Right forelimb (tissue), 1 donor: ENCODE measurements around the gene RHBDD3.
"Not testable (repeated sequence)": the region's sequence is repeated elsewhere in the genome, so short reads cannot be mapped to it uniquely, and the experiment has no call there.

Experiments
- DNase-seq: peaks from one replicate; pipeline ENCODE4 v3.0.0-alpha.2; 2018

Gene RHBDD3

DNA sequence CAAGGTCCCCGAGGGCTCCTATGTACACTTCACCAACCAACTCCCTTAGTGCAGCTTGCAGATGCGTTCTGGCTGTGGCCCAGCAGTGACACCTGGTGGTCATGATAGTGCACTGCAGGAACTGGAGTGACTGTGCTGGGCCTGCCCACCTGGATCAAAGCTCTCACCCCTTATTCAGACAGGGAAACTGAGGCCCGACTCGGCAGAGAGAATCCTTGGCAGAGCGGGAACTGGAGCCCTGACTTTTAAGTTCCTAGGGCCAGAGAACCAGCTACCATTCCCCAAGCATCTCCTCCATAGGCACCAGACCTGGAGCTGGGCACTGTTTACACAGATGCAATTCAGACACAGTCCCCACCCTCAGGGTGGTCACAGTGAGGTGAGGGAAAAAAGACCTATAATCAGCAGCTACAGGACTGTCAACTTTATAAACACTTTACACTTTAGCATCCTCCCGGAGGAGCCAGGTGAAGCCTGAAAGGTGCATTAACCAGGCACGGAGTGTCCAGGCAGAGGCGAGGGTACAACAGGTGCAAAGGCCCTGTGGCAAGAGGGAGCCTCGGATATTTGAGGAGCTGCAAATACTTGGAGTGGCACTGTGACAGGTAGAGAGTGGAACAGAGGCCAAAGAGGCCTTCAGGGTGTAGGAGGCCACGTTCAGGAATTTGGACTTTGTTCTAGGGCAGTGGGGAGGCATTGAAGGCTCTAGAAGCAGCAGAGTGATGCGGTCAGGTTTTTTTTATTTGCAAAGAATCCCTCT lies 22.0 kb downstream of the RHBDD3 start:
- DNase-seq = peak; percentile 81

- DNase-seq = no peak
Observed at GRCh38 chr22:29244785-29245625, 22.8 kb downstream of the RHBDD3 start.

DNA sequence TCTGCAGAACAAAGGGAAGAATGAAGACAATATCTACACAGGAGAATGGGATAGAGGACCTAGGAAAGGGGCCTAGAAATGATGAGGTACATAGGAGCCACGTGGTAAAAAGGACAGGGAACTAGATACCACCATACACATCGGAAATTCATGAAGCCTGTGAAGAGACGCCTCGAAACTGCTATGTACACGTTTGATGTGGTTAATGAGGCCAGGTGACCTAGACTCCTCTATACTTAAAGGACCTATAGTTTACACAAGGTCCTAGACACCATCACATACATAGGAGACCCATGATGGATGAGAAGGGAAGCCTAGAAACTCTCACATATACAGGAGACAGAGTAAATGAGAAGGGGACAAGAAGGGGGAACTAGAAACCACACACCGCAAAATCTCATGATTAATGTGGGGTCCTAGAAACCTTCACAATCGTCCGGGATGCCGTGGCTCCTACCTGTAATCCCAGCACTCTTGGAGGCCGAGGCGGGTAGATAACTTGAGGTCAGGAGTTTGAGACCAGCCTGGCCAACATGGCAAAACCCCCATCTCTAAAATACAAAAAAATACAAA lies 23.8 kb downstream of the RHBDD3 start:
- DNase-seq = no peak

DNA sequence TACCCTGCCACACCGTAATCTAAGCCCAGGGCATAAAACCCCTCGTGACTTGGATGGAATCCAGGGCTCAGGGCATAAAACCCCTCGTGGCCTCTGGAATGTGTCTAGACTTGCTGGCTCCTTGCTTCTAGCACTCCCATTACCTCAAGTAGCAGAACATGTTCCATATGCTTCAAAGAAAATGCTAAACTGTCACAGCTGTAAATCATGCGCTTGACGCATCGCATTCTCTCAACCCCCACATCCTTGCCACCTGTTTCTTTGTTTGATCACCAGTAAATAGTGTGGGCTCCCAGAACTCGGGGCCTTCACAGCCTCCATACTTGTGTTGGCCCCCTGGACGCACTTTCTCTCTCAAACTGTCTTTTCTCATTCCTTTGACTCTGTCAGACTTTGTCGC lies 27.3 kb downstream of the RHBDD3 start:
- DNase-seq = not testable (repeated sequence)

DNA sequence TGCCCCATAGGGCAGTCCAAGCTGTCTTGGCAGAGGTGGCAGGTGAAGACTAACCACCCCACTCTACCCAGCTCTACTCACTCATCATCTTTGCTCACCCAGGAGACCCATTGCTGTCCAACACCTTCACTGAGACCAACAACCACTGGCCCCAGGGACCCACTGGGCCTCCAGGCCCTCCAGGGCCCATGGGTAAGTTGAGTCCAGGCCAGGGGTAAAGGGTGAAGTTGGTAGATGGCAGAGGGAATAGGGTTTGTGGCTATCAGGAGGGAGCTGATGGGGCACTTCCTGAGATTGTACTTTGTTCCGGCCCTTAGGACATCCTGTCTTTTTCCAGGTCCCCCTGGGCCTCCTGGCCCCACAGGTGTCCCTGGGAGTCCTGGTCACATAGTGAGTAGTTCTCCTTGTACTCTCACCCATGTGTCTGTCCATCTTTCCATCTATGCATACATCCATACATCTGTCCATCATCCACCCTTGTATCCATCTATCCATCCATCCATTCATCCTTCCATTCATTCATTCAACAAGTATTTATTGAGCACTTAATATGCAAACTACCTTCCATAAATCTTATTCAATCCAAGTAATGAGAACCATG lies 34.4 kb downstream of the RHBDD3 start:
- no peak for DNase-seq

GRCh38 chr22:29231971-29232959 lies 35.5 kb downstream of the RHBDD3 start:
- no peak for DNase-seq

- no peak for DNase-seq
Observed at GRCh38 chr22:29230972-29231875, 36.6 kb downstream of the RHBDD3 start.

GRCh38 chr22:29226351-29226981 lies 41.3 kb downstream of the RHBDD3 start:
- no peak for DNase-seq

DNA sequence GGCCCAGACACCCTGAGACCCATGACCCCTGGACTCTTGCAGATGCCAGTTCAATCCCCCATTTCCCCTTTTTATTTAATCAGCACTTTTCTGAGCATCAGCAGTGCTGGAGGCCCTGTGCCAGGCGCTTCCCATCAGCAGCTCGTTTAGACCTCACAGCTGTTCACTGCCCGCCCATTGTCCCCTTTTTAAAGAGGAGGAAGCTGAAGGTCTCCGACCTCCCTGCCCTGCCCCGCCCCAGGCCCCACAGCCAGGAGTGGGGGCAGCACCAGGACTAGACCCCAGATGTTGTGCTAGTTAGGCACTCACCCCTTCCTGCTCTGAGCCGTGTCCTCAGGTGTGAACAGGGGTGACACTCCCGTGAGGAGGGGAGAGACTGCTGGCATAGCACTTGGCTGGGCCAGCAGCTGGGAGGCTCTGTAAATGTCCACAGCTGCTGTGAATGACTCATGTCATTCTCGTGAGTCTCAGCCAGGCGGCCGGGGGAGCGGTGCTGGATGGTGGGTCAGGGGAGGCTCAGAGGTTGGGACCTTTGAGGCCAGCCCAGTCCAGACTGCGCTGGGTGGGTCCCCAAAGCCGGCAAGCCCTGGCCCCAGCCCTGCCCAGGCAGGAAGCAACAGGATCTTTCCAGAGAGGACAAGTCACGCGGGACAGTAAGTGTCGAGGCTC lies 42.2 kb downstream of the RHBDD3 start:
- peak; percentile 79 for DNase-seq

GRCh38 chr22:29224859-29225410 lies 42.8 kb downstream of the RHBDD3 start:
- no peak for DNase-seq

DNA sequence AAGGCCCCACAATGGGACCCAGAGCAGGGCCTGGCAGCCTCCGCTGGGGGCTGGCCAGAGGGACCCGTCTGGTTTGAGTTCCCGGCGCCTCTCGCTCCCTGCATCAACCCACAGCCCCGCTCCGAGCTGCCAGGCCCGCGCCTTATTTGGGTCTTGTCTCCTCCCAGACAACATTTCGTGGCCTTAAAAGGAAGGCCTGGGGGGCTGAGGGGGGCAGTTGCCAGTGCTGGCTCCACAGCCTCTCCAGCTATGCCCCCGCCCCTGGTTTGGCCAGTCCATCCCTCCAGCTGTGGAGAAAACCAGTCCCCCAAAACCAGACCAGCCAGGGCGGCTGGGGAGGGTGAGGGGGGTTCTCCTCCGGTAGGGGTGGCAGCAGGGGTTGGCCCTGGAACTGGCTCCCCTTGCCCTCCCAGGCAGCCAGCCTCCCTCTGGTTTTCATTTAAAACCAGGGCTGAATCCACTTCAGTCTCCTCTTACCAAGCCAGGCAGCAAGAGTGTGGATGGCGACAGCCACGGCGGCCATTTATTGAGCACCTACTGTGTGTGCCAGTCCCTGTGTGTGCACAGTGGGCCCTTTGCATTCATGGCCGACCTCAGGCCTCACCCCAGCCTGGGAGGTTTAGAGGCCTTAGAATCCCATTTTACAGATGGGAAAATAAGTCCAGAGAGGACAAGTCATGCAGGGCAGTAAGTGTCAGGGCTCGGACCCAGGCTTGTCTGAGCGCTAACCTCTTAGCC lies 43.5 kb downstream of the RHBDD3 start:
- peak; percentile 69 for DNase-seq

- DNase-seq = no peak
Observed at GRCh38 chr22:29219881-29220670, 47.7 kb downstream of the RHBDD3 start.

DNA sequence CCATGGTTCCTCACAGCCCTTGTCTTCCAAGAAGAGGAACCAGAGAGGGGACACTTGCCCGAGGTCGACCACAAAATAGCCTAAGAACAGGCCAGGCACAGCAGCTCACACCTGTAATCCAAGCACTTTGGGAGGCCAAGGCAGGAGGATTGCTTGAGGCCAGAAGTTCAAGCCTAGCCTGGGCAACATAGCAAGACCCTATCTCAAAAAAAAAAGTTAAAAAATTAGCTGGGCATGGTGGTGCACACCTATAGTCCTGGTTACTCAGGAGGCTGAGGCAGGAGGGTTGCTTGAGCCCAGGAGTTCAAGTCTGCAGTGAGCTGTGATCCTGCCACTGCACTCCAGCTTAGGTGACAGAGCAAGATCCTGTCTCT lies 48.4 kb downstream of the RHBDD3 start:
- DNase-seq = not testable (repeated sequence)

DNA sequence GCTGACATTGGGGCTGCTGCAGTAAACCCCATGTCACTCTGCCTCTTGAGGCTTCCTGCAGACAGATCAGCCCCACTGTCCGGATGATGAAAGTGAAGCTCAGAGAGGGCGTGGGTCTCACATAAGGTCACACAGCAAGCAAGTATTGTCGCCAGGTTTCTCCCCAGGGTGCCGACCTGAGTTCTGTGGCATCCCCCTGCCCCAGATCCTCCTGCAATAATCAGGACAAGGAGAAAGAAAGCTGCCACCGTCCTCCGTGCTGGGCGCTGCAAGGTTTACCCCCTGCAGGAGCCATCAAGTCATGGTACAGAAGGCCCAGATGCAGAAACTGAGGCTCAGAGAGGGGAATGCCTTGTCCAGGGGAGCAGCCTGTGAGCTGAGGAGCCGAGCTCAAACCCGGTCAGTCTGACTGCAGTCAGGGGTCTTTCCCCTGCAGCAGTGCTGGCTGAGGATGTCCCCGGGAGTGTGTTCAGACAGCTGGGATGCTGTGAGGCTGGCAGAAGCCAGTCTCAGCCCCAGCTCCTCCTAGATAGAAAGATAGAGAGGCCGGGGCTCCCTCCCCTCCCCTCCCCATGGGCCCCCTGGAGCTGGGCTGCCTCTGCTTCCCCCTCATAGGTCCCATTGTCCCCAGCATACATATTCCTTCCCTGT lies 48.9 kb downstream of the RHBDD3 start:
- DNase-seq = no peak

DNA sequence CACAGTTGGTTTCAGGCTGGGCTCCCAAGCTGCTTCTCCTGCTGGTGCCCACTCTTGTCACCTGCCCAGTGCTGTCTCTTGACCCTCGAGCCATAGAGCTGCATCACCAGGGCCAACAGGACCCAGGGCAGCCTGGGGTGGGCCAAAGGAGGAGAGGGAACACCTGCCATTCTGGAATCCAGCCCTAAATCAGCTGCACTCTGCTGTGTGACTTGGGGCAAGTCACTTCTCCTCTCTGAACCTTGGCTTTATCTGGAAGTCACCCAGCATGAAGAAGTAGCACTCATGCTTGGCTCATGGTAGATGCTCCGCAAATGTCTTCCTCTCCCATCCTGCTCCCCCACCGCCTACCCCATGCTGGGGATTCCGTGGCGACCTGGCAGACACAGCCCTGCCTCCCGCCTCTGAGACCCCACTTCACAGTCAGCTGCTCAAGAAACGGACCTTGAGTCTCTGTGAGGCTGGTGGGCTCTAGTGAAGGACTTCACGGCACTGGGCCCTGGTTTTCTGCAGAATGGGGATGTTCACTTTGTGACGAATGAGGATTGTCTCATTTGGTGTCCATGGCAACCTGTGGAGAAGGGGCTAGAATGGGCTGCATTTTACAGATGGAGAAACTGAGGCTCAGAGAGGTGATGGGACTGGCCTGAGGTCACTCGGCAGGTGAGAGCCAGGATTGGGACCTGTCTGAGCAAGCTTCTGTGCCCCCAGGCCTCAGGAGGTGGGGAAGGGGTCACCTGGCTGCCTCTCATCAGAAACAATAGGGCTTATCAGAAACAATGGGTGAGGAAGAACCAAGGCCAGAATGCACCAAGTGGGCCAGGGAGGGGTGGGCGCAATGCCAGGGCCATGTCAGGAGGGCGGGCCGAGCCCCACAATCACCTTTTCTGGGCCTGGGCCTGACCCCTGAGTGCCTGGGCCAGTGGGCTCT lies 49.7 kb downstream of the RHBDD3 start:
- DNase-seq = no peak
